22Rv1 (cell line): ENCODE measurements around the gene KIAA1217.

Source experiments
- CTCF ChIP-seq: fragments of 450-650 bp; IDR thresholded peaks from 2 replicates; pipeline ENCODE4 v1.5.1; 2017; ENCODE audit warnings: mild to moderate bottlenecking
- ZFX ChIP-seq: fragments of 450-650 bp; IDR thresholded peaks from 2 replicates; pipeline ENCODE4 v1.6.1; 2017; ENCODE audit warnings: antibody characterized with exemption, borderline replicate concordance

- TF ChIP-seq CTCF (no peak), ZFX (no peak)
These were observed 154.1 kb downstream of the KIAA1217 start for GRCh38 chr10:24363070-24363469.
